ENCODE measurements around the gene TMEM54.

Gene TMEM54

GRCh38 chr1:32895325-32896215 is 5.6 kb downstream of the TMEM54 start:
- H3K27me3 Mint-ChIP-seq: peaks cover 25% of the 10 kb centered on the region
- no peak for ATAC-seq (ENCODE audit: low read depth)

GRCh38 chr1:32894681-32895080 is 6.5 kb downstream of the TMEM54 start:
- H3K4me1 Mint-ChIP-seq: peaks cover 8% of the 10 kb centered on the region
- H3K27me3 Mint-ChIP-seq: peaks cover 30% of the 10 kb centered on the region
- DNase-seq (ENCODE audit: low spot score in 2 of 2) (no peak), ATAC-seq (ENCODE audit: low read depth) (no peak)
- no peak overlapping the region for H3K27ac Mint-ChIP-seq
- H3K36me3 Mint-ChIP-seq: peaks cover 2% of the 10 kb centered on the region
- no peak overlapping the region for H3K4me3 Mint-ChIP-seq
- no peaks in the 10 kb centered on the region for H3K9me3 Mint-ChIP-seq

More at GRCh38 chr1:32895325-32896215, 5.6 kb downstream of the TMEM54 start:
- Mint-ChIP-seq H3K4me3 (no peak overlapping the region), H3K27ac (no peak overlapping the region), H3K36me3 (peaks cover 2% of the 10 kb centered on the region), H3K4me1 (peaks cover 8% of the 10 kb centered on the region), H3K9me3 (no peaks in the 10 kb centered on the region)
- DNase-seq (ENCODE audit: low spot score in 2 of 2): no peak

- no peak for ATAC-seq (ENCODE audit: low read depth)
- H3K36me3 Mint-ChIP-seq: peaks cover 2% of the 10 kb centered on the region
- peak overlapping the region; percentile 66 for H3K4me3 Mint-ChIP-seq
- DNase-seq (ENCODE audit: low spot score in 2 of 2): no peak
- peaks cover 33% of the 10 kb centered on the region for H3K27me3 Mint-ChIP-seq
- H3K4me1 Mint-ChIP-seq: peaks cover 8% of the 10 kb centered on the region
- H3K9me3 Mint-ChIP-seq: no peaks in the 10 kb centered on the region
- H3K27ac Mint-ChIP-seq: no peak overlapping the region
Measured at GRCh38 chr1:32894019-32894600, 7.1 kb downstream of the TMEM54 start.

GRCh38 chr1:32893198-32894018 is 7.8 kb downstream of the TMEM54 start:
- Mint-ChIP-seq H3K27ac (no peak overlapping the region), H3K27me3 (peaks cover 32% of the 10 kb centered on the region), H3K4me3 (peak overlapping the region; percentile 71), H3K9me3 (no peaks in the 10 kb centered on the region), H3K36me3 (peaks cover 2% of the 10 kb centered on the region), H3K4me1 (peaks cover 8% of the 10 kb centered on the region)
- DNase-seq (ENCODE audit: low spot score in 2 of 2) (no peak), ATAC-seq (ENCODE audit: low read depth) (peak; percentile 9)

GRCh38 chr1:32892368-32893197 is 8.6 kb downstream of the TMEM54 start:
- H3K36me3 Mint-ChIP-seq: peaks cover 2% of the 10 kb centered on the region
- peak; percentile 50 to 59 for DNase-seq (ENCODE audit: low spot score in 2 of 2)
- peaks cover 35% of the 10 kb centered on the region for H3K27me3 Mint-ChIP-seq
- H3K27ac Mint-ChIP-seq: no peak overlapping the region
- peaks cover 8% of the 10 kb centered on the region for H3K4me1 Mint-ChIP-seq
- H3K4me3 Mint-ChIP-seq: peak overlapping the region; percentile 71
- no peaks in the 10 kb centered on the region for H3K9me3 Mint-ChIP-seq
- peak; percentile 86 for ATAC-seq (ENCODE audit: low read depth)

- Mint-ChIP-seq H3K9me3 (no peaks in the 10 kb centered on the region), H3K36me3 (peaks cover 2% of the 10 kb centered on the region), H3K27ac (no peak overlapping the region), H3K4me3 (no peak overlapping the region), H3K27me3 (peaks cover 42% of the 10 kb centered on the region), H3K4me1 (peaks cover 12% of the 10 kb centered on the region)
- DNase-seq (ENCODE audit: low spot score in 2 of 2) (no peak), ATAC-seq (ENCODE audit: low read depth) (no peak)
Measured at GRCh38 chr1:32891630-32892029, 9.6 kb downstream of the TMEM54 start.

- Mint-ChIP-seq H3K4me1 (peaks cover 12% of the 10 kb centered on the region), H3K9me3 (no peaks in the 10 kb centered on the region), H3K4me3 (no peak overlapping the region), H3K27ac (no peak overlapping the region), H3K27me3 (peaks cover 43% of the 10 kb centered on the region), H3K36me3 (peaks cover 2% of the 10 kb centered on the region)
- ATAC-seq (ENCODE audit: low read depth) (no peak), DNase-seq (ENCODE audit: low spot score in 2 of 2) (no peak)
Measured at GRCh38 chr1:32891241-32891570, 10.0 kb downstream of the TMEM54 start.

- no peak overlapping the region for H3K4me3 Mint-ChIP-seq
- no peak for ATAC-seq (ENCODE audit: low read depth)
- no peak for DNase-seq (ENCODE audit: low spot score in 2 of 2)
- peaks cover 2% of the 10 kb centered on the region for H3K36me3 Mint-ChIP-seq
- peaks cover 15% of the 10 kb centered on the region for H3K4me1 Mint-ChIP-seq
- no peak overlapping the region for H3K27ac Mint-ChIP-seq
- no peaks in the 10 kb centered on the region for H3K9me3 Mint-ChIP-seq
- H3K27me3 Mint-ChIP-seq: peaks cover 44% of the 10 kb centered on the region
Measured at GRCh38 chr1:32890516-32891240, 10.5 kb downstream of the TMEM54 start.

- Mint-ChIP-seq H3K36me3 (peaks cover 4% of the 10 kb centered on the region), H3K4me1 (peaks cover 21% of the 10 kb centered on the region), H3K9me3 (no peaks in the 10 kb centered on the region), H3K27me3 (peaks cover 51% of the 10 kb centered on the region), H3K4me3 (no peak overlapping the region), H3K27ac (no peak overlapping the region)
- ATAC-seq (ENCODE audit: low read depth): no peak
- DNase-seq (ENCODE audit: low spot score in 2 of 2): no peak
Measured at GRCh38 chr1:32889731-32890278, 11.4 kb downstream of the TMEM54 start.

GRCh38 chr1:32888677-32889420 is 12.3 kb downstream of the TMEM54 start:
- Mint-ChIP-seq H3K27ac (no peak overlapping the region), H3K9me3 (no peaks in the 10 kb centered on the region), H3K36me3 (peaks cover 4% of the 10 kb centered on the region), H3K27me3 (peaks cover 54% of the 10 kb centered on the region), H3K4me1 (peaks cover 24% of the 10 kb centered on the region), H3K4me3 (no peak overlapping the region)
- ATAC-seq (ENCODE audit: low read depth): no peak
- DNase-seq (ENCODE audit: low spot score in 2 of 2): no peak

GRCh38 chr1:32888134-32888533 is 13.1 kb downstream of the TMEM54 start:
- peaks cover 59% of the 10 kb centered on the region for H3K27me3 Mint-ChIP-seq
- H3K9me3 Mint-ChIP-seq: no peaks in the 10 kb centered on the region
- DNase-seq (ENCODE audit: low spot score in 2 of 2) (no peak), ATAC-seq (ENCODE audit: low read depth) (no peak)
- H3K36me3 Mint-ChIP-seq: peaks cover 4% of the 10 kb centered on the region
- peaks cover 21% of the 10 kb centered on the region for H3K4me1 Mint-ChIP-seq
- no peak overlapping the region for H3K27ac Mint-ChIP-seq
- H3K4me3 Mint-ChIP-seq: no peak overlapping the region

GRCh38 chr1:32887623-32888022 is 13.6 kb downstream of the TMEM54 start:
- no peak overlapping the region for H3K4me3 Mint-ChIP-seq
- no peak overlapping the region for H3K27ac Mint-ChIP-seq
- H3K27me3 Mint-ChIP-seq: peaks cover 58% of the 10 kb centered on the region
- DNase-seq (ENCODE audit: low spot score in 2 of 2) (no peak), ATAC-seq (ENCODE audit: low read depth) (no peak)
- peaks cover 4% of the 10 kb centered on the region for H3K36me3 Mint-ChIP-seq
- no peaks in the 10 kb centered on the region for H3K9me3 Mint-ChIP-seq
- peaks cover 20% of the 10 kb centered on the region for H3K4me1 Mint-ChIP-seq

All from memory B cell (primary cell).